Tibial artery (tissue), 4 donors: ENCODE data around the gene REPS2.

ENCODE experiments used
- DNase-seq, 2 donors: peaks; one replicate each; pipeline ENCODE4 v3.0.0-alpha.2; 2019
- H3K27ac ChIP-seq, 2 donors: fragments of 200-600 bp; sonication (generic) in 1 of 2; 1 replicate in 1 of 2; 2 replicates in 1 of 2; pipeline ENCODE4 v1.5.1; 2018 to 2019; ENCODE audit warnings: mild to moderate bottlenecking in 1 of 2
- H3K27me3 ChIP-seq, 2 donors: fragments of 200-600 bp; sonication (generic) in 1 of 2; one replicate each; pipeline versions ENCODE4 v1.5.1 to v1.6.0; 2016 to 2019
- H3K36me3 ChIP-seq, 3 donors: fragments of 200-600 bp; sonication (generic) in 2 of 3; one replicate each; pipeline ENCODE4 v1.5.1; 2016 to 2019; ENCODE audit warnings: mild to moderate bottlenecking in 2 of 3
- H3K4me1 ChIP-seq, 4 donors: fragments of 200-600 bp; sonication (generic) in 2 of 4; 1 replicate in 3 of 4; 2 replicates in 1 of 4; pipeline ENCODE4 v1.5.1; 2016 to 2019
- H3K4me3 ChIP-seq, 2 donors: fragments of 200-600 bp; sonication (generic) in 1 of 2; 1 replicate in 1 of 2; 2 replicates in 1 of 2; pipeline ENCODE4 v1.5.1; 2018 to 2019; ENCODE audit warnings: mild to moderate bottlenecking in 2 of 2
- H3K9me3 ChIP-seq, 3 donors: fragments of 200-600 bp; sonication (generic) in 1 of 3; one replicate each; pipeline ENCODE4 v1.5.1; 2016 to 2019
- CTCF ChIP-seq, 2 experiments: fragments of 200-600 bp in 1 of 2; fragments of 450-650 bp in 1 of 2; IDR thresholded peaks; one replicate each; pipeline ENCODE4 v1.5.1; 2017 to 2019; ENCODE audit warnings: antibody characterized with exemption in 2 of 2, mild to moderate bottlenecking in 1 of 2, moderate library complexity in 1 of 2
- intact Hi-C: fragments of 100-400 bp; cut with DNase I; formaldehyde crosslinking; loops from one replicate; pipeline ENCODE4 v1.15.0; 2023; ENCODE audit warnings: low total_unique reads

The REPS2 gene

GRCh38 chrX:16916561-16916960 is 29.9 kb upstream of the REPS2 start:
- no peak overlapping the region for H3K4me3 ChIP-seq
- TF ChIP-seq CTCF (IDR thresholded peaks at IDR 0.05), result no peak
- no peaks in the 10 kb centered on the region for H3K9me3 ChIP-seq
- H3K27ac ChIP-seq, result no peak overlapping the region
- H3K36me3 ChIP-seq, result no peaks in the 10 kb centered on the region
- no peaks in the 10 kb centered on the region for H3K27me3 ChIP-seq
- no peak for DNase-seq
- H3K4me1 ChIP-seq, result no peaks in the 10 kb centered on the region
- intact Hi-C loops, result no loop called here

GRCh38 chrX:16917120-16917519 is 29.3 kb upstream of the REPS2 start:
- no peaks in the 10 kb centered on the region for H3K9me3 ChIP-seq
- H3K4me3 ChIP-seq, result no peak overlapping the region
- DNase-seq, result no peak
- H3K36me3 ChIP-seq, result no peaks in the 10 kb centered on the region
- TF ChIP-seq CTCF (IDR thresholded peaks at IDR 0.05), result no peak
- no peaks in the 10 kb centered on the region for H3K27me3 ChIP-seq
- H3K27ac ChIP-seq, result no peak overlapping the region
- H3K4me1 ChIP-seq, result no peaks in the 10 kb centered on the region
- intact Hi-C loops, result no loop called here

- H3K4me3 ChIP-seq, result no peak overlapping the region
- H3K27ac ChIP-seq, result no peak overlapping the region
- no peak for DNase-seq
- TF ChIP-seq CTCF (IDR thresholded peaks at IDR 0.05), result no peak
- intact Hi-C loops, result no loop called here
- H3K27me3 ChIP-seq, result no peaks in the 10 kb centered on the region
- no peaks in the 10 kb centered on the region for H3K9me3 ChIP-seq
- H3K36me3 ChIP-seq, result no peaks in the 10 kb centered on the region
- no peaks in the 10 kb centered on the region for H3K4me1 ChIP-seq
Measured at GRCh38 chrX:16918979-16919378, 27.5 kb upstream of the REPS2 start.

GRCh38 chrX:16920075-16920474 is 26.4 kb upstream of the REPS2 start:
- Histone ChIP-seq H3K9me3 (peaks cover 0 to 7% (median 0%) of the 10 kb centered on the region in 3 donors), H3K4me1 (no peaks in the 10 kb centered on the region), H3K27ac (no peak overlapping the region), H3K36me3 (no peaks in the 10 kb centered on the region), H3K4me3 (no peak overlapping the region), H3K27me3 (no peaks in the 10 kb centered on the region)
- intact Hi-C loops, result no loop called here
- no peak for DNase-seq
- no peak for TF ChIP-seq CTCF (IDR thresholded peaks at IDR 0.05)

GRCh38 chrX:16923157-16923556 is 23.3 kb upstream of the REPS2 start:
- no peak overlapping the region for H3K27ac ChIP-seq
- intact Hi-C loops, result no loop called here
- no peaks in the 10 kb centered on the region for H3K36me3 ChIP-seq
- H3K27me3 ChIP-seq, result no peaks in the 10 kb centered on the region
- DNase-seq, result no peak
- no peak overlapping the region for H3K4me3 ChIP-seq
- H3K4me1 ChIP-seq, result no peaks in the 10 kb centered on the region
- peaks cover 0 to 8% (median 0%) of the 10 kb centered on the region in 3 donors for H3K9me3 ChIP-seq
- no peak for TF ChIP-seq CTCF (IDR thresholded peaks at IDR 0.05)
